Body of pancreas (tissue), 4 donors: ENCODE results near the gene APIP.

Source experiments
- CTCF ChIP-seq, 7 experiments: fragments of 450-650 bp in 4 of 7; fragments of 200-600 bp in 3 of 7; sonication (generic) in 3 of 7; IDR thresholded peaks; one replicate each; pipeline ENCODE4 v1.5.1; 2016 to 2019; ENCODE audit warnings: antibody characterized with exemption in 7 of 7
- POLR2A ChIP-seq, 3 donors: fragments of 450-650 bp; IDR thresholded peaks; one replicate each; pipeline ENCODE4 v1.6.1; 2016; ENCODE audit warnings: antibody characterized with exemption in 3 of 3, mild to moderate bottlenecking in 2 of 3

GRCh38 chr11:34864424-34864823, 51.8 kb downstream of the APIP start:
- TF ChIP-seq CTCF (IDR thresholded peaks at IDR 0.05) (no peak), POLR2A (IDR thresholded peaks at IDR 0.05) (no peak)
